Endothelial cell of umbilical vein (primary cell): ENCODE measurements around the gene NAGS. TPM values are rescaled to one million over a fixed set of nuclear protein-coding genes. Genes with fewer than 3 reads are reported as not detected.

Experiments used
- BruUV-seq: library from RNA; stranded (reverse); fragments of 400-500 nt; replicated peaks from 2 replicates; lab custom pipeline; 2021; lab: Mats Ljungman, UMichigan
- CTCF ChIA-PET: fragments of 300-600, 350-600 bp; sonication (Branson Sonifier 250); formaldehyde crosslinking; loops from one replicate; lab custom pipeline; 2021; ENCODE audit warnings: antibody characterized with exemption, inconsistent platforms; lab: Charles Lee
- POLR2A ChIA-PET: fragments of 300-600, 350-600 bp; sonication (Branson Sonifier 250); formaldehyde crosslinking; loops from one replicate; lab custom pipeline; 2021; ENCODE audit warnings: antibody characterized with exemption, inconsistent platforms; lab: Charles Lee
- DNase-seq: peaks from one replicate; pipeline ENCODE4 v3.0.0-alpha.2; 2011; ENCODE audit warnings: low read depth, low spot score
- FAIRE-seq: peaks from 2 replicates; lab custom pipeline; 2011; peaks lifted over from hg19 to GRCh38; lab: Jason Lieb, UNC
- H2AFZ ChIP-seq: 2 replicates; pipeline ENCODE4 v1.6.0; 2012; ENCODE audit warnings: low read depth, low read length, control low read depth, inconsistent platforms
- H3K27ac ChIP-seq: 2 replicates; pipeline ENCODE4 v1.5.1; 2011; ENCODE audit warnings: low read depth, mild to moderate bottlenecking, control low read depth, low read length, moderate library complexity; ENCODE audit not compliant: insufficient read depth
- H3K27me3 ChIP-seq, 2 experiments: 2 replicates each; pipeline versions ENCODE4 v1.6.0 to v1.6.1; 2011; ENCODE audit warnings: low read length in 2 of 2, mixed read lengths in 1 of 2; ENCODE audit not compliant: control insufficient read depth in 2 of 2, insufficient read depth in 2 of 2
- H3K36me3 ChIP-seq, 2 experiments: 2 replicates in 1 of 2; 3 replicates in 1 of 2; pipeline ENCODE4 v1.5.1; 2011; ENCODE audit warnings: low read length in 2 of 2, mild to moderate bottlenecking in 1 of 2, moderate library complexity in 1 of 2; ENCODE audit not compliant: control insufficient read depth in 2 of 2, insufficient read depth in 2 of 2; ENCODE audit errors: extremely low read depth in 1 of 2
- H3K4me1 ChIP-seq: 3 replicates; pipeline ENCODE4 v1.5.1; 2011; ENCODE audit warnings: mild to moderate bottlenecking, low read length; ENCODE audit not compliant: control insufficient read depth, insufficient read depth; ENCODE audit errors: extremely low read depth
- H3K4me2 ChIP-seq: 2 replicates; pipeline ENCODE4 v1.6.1; 2011; ENCODE audit warnings: low read length, control low read depth, mixed read lengths; ENCODE audit not compliant: insufficient read depth
- H3K4me3 ChIP-seq, 3 experiments: fragments of 200-600 bp in 1 of 3; sonication (generic), shearing (Covaris generic) in 1 of 3; replicated peaks in 1 of 3; 2 replicates each; pipeline ENCODE4 v1.5.1; 2011 to 2016; ENCODE audit warnings: control low read depth in 3 of 3, low read length in 3 of 3, mild to moderate bottlenecking in 2 of 3, inconsistent platforms in 1 of 3, low read depth in 1 of 3, moderate library complexity in 1 of 3; ENCODE audit not compliant: insufficient read depth in 1 of 3
- H3K79me2 ChIP-seq: 2 replicates; pipeline ENCODE4 v1.6.0; 2012; ENCODE audit warnings: low read length, inconsistent platforms; ENCODE audit not compliant: control insufficient read depth, insufficient read depth
- H3K9ac ChIP-seq: replicated peaks from 2 replicates; pipeline ENCODE3; 2011; ENCODE audit warnings: low read length, control low read depth; ENCODE audit not compliant: insufficient read depth; ENCODE audit errors: extremely low read depth
- H3K9me1 ChIP-seq: replicated peaks from 3 replicates; pipeline ENCODE4 v1.6.0; 2011; ENCODE audit warnings: mild to moderate bottlenecking, low read length; ENCODE audit not compliant: control insufficient read depth, insufficient read depth; ENCODE audit errors: extremely low read depth
- H3K9me3 ChIP-seq: replicated peaks from 2 replicates; pipeline ENCODE4 v1.5.1; 2012; ENCODE audit warnings: low read length, inconsistent platforms; ENCODE audit not compliant: control insufficient read depth, insufficient read depth
- H4K20me1 ChIP-seq: replicated peaks from 2 replicates; pipeline ENCODE3; 2011; ENCODE audit warnings: mild to moderate bottlenecking, low read length; ENCODE audit not compliant: control insufficient read depth, insufficient read depth; ENCODE audit errors: extremely low read depth
- EZH2 ChIP-seq: IDR thresholded peaks from 2 replicates; pipeline ENCODE4 v1.6.1; 2012; ENCODE audit warnings: borderline replicate concordance, low read depth, mild to moderate bottlenecking, moderate library complexity, low read length, inconsistent platforms; ENCODE audit not compliant: severe bottlenecking
- FOS ChIP-seq: IDR thresholded peaks from 2 replicates; pipeline ENCODE4 v1.6.1; 2011; ENCODE audit warnings: mild to moderate bottlenecking, low read length, moderate library complexity, borderline replicate concordance; ENCODE audit not compliant: insufficient read depth
- GATA2 ChIP-seq: IDR thresholded peaks from 2 replicates; pipeline ENCODE4 v1.7.0; 2011; ENCODE audit warnings: low read depth, mild to moderate bottlenecking, moderate library complexity, mixed read lengths, low read length; ENCODE audit not compliant: insufficient read length, insufficient read depth
- JUN ChIP-seq: IDR thresholded peaks from 2 replicates; pipeline ENCODE4 v1.6.1; 2011; ENCODE audit warnings: borderline replicate concordance, low read depth; ENCODE audit not compliant: insufficient read length, insufficient read depth
- MYC ChIP-seq: IDR thresholded peaks from one replicate; pipeline ENCODE4 v1.6.1; 2011; ENCODE audit warnings: mild to moderate bottlenecking, low read depth, low read length
- POLR2A ChIP-seq: IDR thresholded peaks from 2 replicates; pipeline ENCODE4 v1.6.1; 2012; ENCODE audit warnings: low read depth, mild to moderate bottlenecking, control low read depth, low read length
- POLR2AphosphoS5 ChIP-seq: IDR thresholded peaks from 2 replicates; pipeline ENCODE4 v1.6.1; 2012; ENCODE audit warnings: low read depth, mild to moderate bottlenecking, control low read depth, low read length, moderate library complexity; ENCODE audit not compliant: insufficient read depth
- dilution Hi-C: fragments of 300-500 bp; cut with MboI; formaldehyde crosslinking; loops from one replicate; pipeline ENCODE4 v1.15.0; 2019; ENCODE audit warnings: low sequenced_read_pairs; ENCODE audit not compliant: extremely low pct_ligation_motif_present
- intact Hi-C: fragments of 100-400 bp; cut with micrococcal nuclease; formaldehyde crosslinking; loops from one replicate; pipeline ENCODE4 v1.10.0; 2022
- polyA plus RNA-seq, 4 experiments: library from polyadenylated mRNA; depleted of rRNA in 3 of 4; stranded (reverse) in 3 of 4; unstranded in 1 of 4; fragments of >200 nt; gene quantifications; 2 replicates each; pipeline versions ENCODE4 v1.2.1 to v1.2.3, GENCODE V29; 2011 to 2012; ENCODE audit warnings: missing spikeins in 1 of 4
- total RNA-seq: library from RNA; stranded (reverse); gene quantifications from 2 replicates; pipeline ENCODE4 v1.2.3, GENCODE V29; 2021
- TF ChIP-seq, protein P1 (sequence below): IDR thresholded peaks from 2 replicates; pipeline ENCODE4 v1.6.1; 2011; ENCODE audit not compliant: insufficient read depth, insufficient read length
- TF ChIP-seq, protein P2 (sequence below), 2 donors: IDR thresholded peaks; 1 replicate in 1 of 2; 2 replicates in 1 of 2; pipeline ENCODE4 v1.5.1; 2011; ENCODE audit warnings: low read length in 2 of 2, mild to moderate bottlenecking in 2 of 2, moderate library complexity in 2 of 2, control low read depth in 1 of 2, inconsistent platforms in 1 of 2, low read depth in 1 of 2; ENCODE audit not compliant: insufficient read depth in 1 of 2; ENCODE audit errors: extremely low read depth in 1 of 2

NAGS gene
- total and polyA plus RNA-seq, 2 donors (not counting 3 experiments of a cell fraction or from before 2014, with no cell fraction given) = 3.3 to 6.1 TPM

DNA sequence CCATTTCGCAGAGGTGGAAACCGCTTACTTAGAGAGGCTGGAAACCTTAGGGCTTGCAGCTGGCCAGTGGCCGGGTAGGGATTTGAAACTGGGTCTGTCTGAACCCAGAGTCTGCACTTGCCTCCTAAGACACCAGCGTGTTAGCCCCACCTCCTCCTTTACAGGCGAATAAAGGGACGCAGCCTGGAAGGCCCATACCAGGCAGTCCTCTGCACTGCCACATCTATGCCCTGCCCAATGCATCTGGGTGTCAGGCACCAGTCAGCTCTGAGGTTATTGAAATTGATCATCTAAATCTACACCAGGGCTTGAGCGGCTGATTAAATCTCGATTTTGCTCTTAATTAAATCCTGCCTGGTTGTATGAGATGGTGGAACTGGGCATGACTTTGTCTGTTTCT is 19.9 kb upstream of the NAGS start:
- BruUV-seq = no TSS peak
- H3K9me3 ChIP-seq = no peaks in the 10 kb centered on the region
- H4K20me1 ChIP-seq = no peaks in the 10 kb centered on the region
- FAIRE-seq = no peak
- intact Hi-C loops = no loop called here
- no peaks in the 10 kb centered on the region for H3K36me3 ChIP-seq
- DNase-seq = no peak
- POLR2A ChIA-PET = no interaction called here
- no peak overlapping the region for H3K27ac ChIP-seq
- peak overlapping the region; percentile 40 for H2AFZ ChIP-seq
- H3K27me3 ChIP-seq = peaks cover 10 to 11% of the 10 kb centered on the region in 2 experiments
- H3K9ac ChIP-seq = no peak overlapping the region
- dilution Hi-C loops = no loop called here
- no peaks in the 10 kb centered on the region for H3K9me1 ChIP-seq
- no peak overlapping the region for H3K4me3 ChIP-seq
- H3K4me2 ChIP-seq = no peak overlapping the region
- TF ChIP-seq POLR2AphosphoS5 (no peak), FOS (no peak), MYC (no peak), EZH2 (no peak), GATA2 (no peak), POLR2A (no peak), JUN (no peak)
- TF ChIP-seq, protein P1, sequence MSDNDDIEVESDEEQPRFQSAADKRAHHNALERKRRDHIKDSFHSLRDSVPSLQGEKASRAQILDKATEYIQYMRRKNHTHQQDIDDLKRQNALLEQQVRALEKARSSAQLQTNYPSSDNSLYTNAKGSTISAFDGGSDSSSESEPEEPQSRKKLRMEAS = no peak
- TF ChIP-seq, protein P2, sequence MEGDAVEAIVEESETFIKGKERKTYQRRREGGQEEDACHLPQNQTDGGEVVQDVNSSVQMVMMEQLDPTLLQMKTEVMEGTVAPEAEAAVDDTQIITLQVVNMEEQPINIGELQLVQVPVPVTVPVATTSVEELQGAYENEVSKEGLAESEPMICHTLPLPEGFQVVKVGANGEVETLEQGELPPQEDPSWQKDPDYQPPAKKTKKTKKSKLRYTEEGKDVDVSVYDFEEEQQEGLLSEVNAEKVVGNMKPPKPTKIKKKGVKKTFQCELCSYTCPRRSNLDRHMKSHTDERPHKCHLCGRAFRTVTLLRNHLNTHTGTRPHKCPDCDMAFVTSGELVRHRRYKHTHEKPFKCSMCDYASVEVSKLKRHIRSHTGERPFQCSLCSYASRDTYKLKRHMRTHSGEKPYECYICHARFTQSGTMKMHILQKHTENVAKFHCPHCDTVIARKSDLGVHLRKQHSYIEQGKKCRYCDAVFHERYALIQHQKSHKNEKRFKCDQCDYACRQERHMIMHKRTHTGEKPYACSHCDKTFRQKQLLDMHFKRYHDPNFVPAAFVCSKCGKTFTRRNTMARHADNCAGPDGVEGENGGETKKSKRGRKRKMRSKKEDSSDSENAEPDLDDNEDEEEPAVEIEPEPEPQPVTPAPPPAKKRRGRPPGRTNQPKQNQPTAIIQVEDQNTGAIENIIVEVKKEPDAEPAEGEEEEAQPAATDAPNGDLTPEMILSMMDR (IDR thresholded peaks at IDR 0.05; ENCODE audit: extremely low read depth in 1 of 2, insufficient read depth in 1 of 2, low read depth in 1 of 2, low read length in 2 of 2) = no peak
- CTCF ChIA-PET = interaction anchor here (1.5 to 2.7 kb wide), 2 partner anchors 40 to 44 kb away, joined by 4 to 14 read pairs; no protein-coding TSS in a partner anchor
- H3K4me1 ChIP-seq = peaks cover 4% of the 10 kb centered on the region
- no peaks in the 10 kb centered on the region for H3K79me2 ChIP-seq
